HG02642 (cell line): ENCODE results near the gene CDK11B.

ENCODE experiments used
- ATAC-seq: cut with Tn5 transposase; IDR thresholded peaks from one replicate; pipeline ENCODE4 v1.9.1; 2021; ENCODE audit warnings: mild to moderate bottlenecking; ENCODE audit not compliant: unreplicated experiment, poor library complexity

CDK11B gene

GRCh38 chr1:1618396-1619068 lies 40.3 kb downstream of the CDK11B start:
- no peak for ATAC-seq

- ATAC-seq, result no peak
Observed at GRCh38 chr1:1617925-1618324, 40.9 kb downstream of the CDK11B start.

- ATAC-seq, result no peak
Observed at GRCh38 chr1:1617516-1617915, 41.3 kb downstream of the CDK11B start.

- no peak for ATAC-seq
Observed at GRCh38 chr1:1616838-1617237, 42.0 kb downstream of the CDK11B start.

GRCh38 chr1:1616045-1616790 lies 42.6 kb downstream of the CDK11B start:
- ATAC-seq, result peak; percentile 19

GRCh38 chr1:1615256-1616044 lies 43.4 kb downstream of the CDK11B start, which contains the start of gene MIB2:
MIB2 (plus strand) TSS chr1:1615500; CDS start chr1:1623453, 7,953 bp downstream.
- peak; percentile 83 for ATAC-seq

- no peak for ATAC-seq
Observed at GRCh38 chr1:1614954-1615255, 43.9 kb downstream of the CDK11B start.

- ATAC-seq, result no peak
Observed at GRCh38 chr1:1614204-1614953, 44.4 kb downstream of the CDK11B start.

GRCh38 chr1:1613509-1614082 lies 45.2 kb downstream of the CDK11B start:
- no peak for ATAC-seq

- no peak for ATAC-seq
Observed at GRCh38 chr1:1612104-1612400, 46.8 kb downstream of the CDK11B start.

GRCh38 chr1:1610796-1611195 lies 48.0 kb downstream of the CDK11B start:
- no peak for ATAC-seq

GRCh38 chr1:1609822-1610485 lies 48.9 kb downstream of the CDK11B start:
- no peak for ATAC-seq

GRCh38 chr1:1606232-1606631 lies 52.6 kb downstream of the CDK11B start:
- ATAC-seq, result no peak

- ATAC-seq, result no peak
Observed at GRCh38 chr1:1605724-1606123, 53.1 kb downstream of the CDK11B start.

GRCh38 chr1:1605034-1605591 lies 53.7 kb downstream of the CDK11B start:
- no peak for ATAC-seq

GRCh38 chr1:1604374-1605033 lies 54.3 kb downstream of the CDK11B start:
- no peak for ATAC-seq

- no peak for ATAC-seq
Observed at GRCh38 chr1:1603671-1604373, 55.0 kb downstream of the CDK11B start.

GRCh38 chr1:1602968-1603506 lies 55.8 kb downstream of the CDK11B start:
- no peak for ATAC-seq
